RPMI8226 (cell line): Measurements from ENCODE around the gene MRPL18.
A peak's percentile ranks its signal among the peaks of the same experiment; 100 is the strongest.
"Not testable (repeated sequence)": the region's sequence is repeated elsewhere in the genome, so short reads cannot be mapped to it uniquely, and the experiment has no call there.

ENCODE experiments used
- DNase-seq: peaks from one replicate; pipeline ENCODE4 v3.0.0-alpha.2; 2015

Gene MRPL18

DNA sequence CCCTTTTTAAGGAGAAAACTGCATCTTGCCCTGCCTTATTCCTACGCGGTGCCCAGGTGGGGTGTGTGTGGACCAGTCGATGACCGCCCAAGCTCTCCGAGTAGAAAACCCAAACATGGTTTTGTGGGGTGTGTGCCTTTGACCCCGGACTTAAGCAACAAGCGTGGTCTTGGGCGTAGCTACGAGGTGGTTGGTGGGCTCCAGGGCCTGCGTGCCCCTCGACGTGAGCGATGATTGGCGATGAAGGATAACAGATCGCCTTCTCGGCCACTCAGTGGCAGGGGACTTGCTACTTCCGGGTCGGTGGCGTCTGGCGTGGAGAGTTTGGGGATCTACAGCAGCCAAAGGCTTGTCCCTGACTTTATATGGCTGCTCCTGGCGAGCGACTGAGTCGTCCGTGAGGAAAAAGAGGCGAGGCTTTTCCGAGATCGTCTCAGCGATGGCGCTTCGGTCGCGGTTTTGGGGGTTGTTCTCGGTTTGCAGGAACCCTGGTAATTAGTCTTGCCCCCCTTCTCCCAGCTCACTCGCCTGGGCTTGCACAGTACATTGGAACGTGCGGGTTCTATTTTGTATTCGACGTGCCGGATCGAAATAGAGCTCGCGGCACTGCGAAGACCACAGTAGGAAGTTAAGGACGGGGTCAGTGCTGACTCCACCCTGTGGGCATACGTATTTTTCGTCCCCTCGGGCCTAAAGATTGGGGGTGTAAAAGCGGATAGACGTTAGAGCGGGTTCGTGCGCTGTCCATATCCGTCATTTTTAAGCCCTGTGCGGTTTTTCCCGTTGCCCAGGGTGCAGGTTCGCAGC lies at the start of gene MRPL18:
Gene MRPL18 (plus strand): TSS at position 319 of the 807 bp plus-strand sequence. CDS start 121 bp downstream, at position 440.
- peak; percentile 96 for DNase-seq

GRCh38 chr6:159742165-159742564 lies 48.1 kb upstream of the MRPL18 start:
- DNase-seq, result no peak

DNA sequence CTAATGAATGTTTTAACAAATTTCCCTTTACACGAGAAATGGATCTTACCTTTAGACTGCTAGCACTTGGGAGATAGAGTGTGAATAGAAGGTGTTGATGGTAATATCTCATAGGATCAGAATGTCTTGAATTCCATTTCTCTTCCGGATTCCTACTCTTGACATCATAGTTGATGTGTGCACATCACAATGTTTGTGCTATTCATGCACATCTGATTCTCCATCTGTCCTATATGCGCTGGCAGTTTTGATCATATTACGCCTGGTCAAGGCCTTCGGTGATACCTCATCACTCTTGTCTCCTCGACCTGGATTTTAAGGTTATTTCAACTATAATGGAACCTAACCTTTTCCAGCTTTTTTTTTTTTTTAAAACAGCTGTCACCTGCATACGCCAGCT lies 45.2 kb upstream of the MRPL18 start:
- DNase-seq, result no peak

- DNase-seq, result no peak
Observed at GRCh38 chr6:159746759-159747158, 43.5 kb upstream of the MRPL18 start.

DNA sequence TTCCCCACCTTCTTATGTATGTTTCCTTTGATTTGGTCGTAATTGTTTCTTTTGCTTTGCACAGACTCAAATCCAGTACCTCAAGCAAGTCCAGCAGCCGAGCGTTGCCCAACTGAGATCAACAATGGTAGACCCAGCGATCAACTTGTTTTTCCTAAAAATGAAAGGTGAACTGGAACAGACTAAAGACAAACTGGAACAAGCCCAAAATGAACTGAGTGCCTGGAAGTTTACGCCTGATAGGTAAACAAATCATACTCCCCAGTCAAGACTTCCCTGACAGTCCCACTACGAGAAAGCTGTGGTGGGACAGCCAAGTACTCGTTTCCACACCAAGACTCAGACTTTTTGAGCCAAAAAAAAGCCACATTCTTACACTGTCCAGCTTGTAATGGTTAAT lies 42.1 kb upstream of the MRPL18 start:
- not testable (repeated sequence) for DNase-seq

- no peak for DNase-seq
Observed at GRCh38 chr6:159751448-159751847, 38.8 kb upstream of the MRPL18 start.

- DNase-seq, result no peak
Observed at GRCh38 chr6:159753081-159753872, 37.0 kb upstream of the MRPL18 start.

DNA sequence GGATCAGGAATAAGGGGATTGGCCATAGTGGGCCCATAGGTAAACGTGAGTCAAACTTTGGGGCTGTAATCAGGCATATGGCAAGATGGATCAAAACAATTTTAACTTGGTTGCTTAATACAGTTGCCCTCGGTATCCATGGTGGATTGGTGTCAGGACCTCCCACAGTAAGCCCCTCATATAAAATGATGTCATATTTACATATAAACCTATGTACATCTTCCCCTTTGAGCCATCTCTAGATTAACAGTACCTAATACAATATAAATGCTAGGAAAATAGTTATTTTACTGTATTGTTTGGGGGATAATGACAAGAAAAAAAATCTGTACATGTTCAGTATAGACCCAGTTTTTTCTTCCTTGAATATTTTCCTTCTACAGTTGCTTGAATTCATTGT lies 35.9 kb upstream of the MRPL18 start:
- DNase-seq, result no peak

- no peak for DNase-seq
Observed at GRCh38 chr6:159754959-159755914, 35.0 kb upstream of the MRPL18 start.

DNA sequence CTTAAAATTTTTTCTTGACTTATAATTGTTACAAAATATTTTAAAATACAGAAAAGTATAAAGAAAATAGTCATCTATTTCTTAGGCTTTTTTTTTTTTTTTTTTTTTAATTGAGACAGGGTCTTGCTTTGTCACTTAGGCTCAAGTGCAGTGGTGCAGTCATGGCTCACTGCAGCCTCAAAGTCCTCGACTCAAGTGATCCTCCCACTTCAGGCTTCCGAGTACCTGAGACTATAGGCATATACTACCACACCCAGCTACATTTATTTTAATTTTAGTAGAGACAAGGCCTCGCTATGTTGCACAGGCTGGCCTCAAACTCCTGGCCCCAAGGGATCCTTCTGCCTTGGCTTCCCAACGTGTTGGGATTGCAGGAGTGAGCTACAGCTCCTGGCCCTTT lies 33.8 kb upstream of the MRPL18 start:
- no peak for DNase-seq

GRCh38 chr6:159758031-159759001 lies 32.0 kb upstream of the MRPL18 start:
- no peak for DNase-seq

DNA sequence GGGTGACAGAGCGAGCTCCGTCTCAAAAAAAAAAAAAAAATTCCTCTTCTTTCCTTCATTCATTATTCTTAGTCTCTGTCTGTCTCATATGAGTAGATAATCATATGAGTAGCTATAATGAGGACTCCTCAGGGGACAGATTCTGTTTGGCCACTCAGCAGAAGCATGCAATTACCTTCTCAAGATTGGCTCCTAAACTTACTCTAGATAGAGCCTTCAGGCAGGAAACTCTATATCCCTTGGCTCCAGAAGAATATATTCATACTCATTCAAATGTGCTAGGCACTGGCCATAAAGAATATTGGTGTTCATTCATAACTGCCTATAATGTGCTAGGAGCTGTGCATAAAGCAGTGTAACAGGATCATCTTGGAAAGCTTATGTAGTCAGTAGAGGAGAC lies 30.6 kb upstream of the MRPL18 start:
- no peak for DNase-seq

DNA sequence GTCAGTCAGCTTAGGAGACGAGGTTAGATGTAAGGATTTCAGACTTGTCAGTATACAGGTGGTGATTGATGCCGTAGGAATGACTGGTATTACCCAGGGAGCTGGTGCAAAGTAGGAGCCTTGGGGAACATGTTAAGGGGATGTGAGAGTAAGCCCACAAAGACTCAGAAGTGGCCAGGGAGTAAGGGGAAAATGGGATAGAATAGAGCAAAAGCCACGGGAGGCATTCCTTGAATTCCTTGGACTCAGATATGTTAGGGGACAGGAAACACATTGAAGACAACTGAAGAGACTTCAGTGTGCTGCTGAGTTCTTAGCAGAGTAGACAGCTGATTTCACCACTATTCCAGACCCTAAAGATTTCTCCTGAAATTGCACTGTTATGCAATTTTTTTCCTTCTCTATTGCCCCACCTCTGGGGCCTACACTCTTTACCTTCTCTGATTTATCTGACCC lies 29.6 kb upstream of the MRPL18 start:
- no peak for DNase-seq

- peak; percentile 7 for DNase-seq
Observed at GRCh38 chr6:159761129-159761872, 29.0 kb upstream of the MRPL18 start.

DNA sequence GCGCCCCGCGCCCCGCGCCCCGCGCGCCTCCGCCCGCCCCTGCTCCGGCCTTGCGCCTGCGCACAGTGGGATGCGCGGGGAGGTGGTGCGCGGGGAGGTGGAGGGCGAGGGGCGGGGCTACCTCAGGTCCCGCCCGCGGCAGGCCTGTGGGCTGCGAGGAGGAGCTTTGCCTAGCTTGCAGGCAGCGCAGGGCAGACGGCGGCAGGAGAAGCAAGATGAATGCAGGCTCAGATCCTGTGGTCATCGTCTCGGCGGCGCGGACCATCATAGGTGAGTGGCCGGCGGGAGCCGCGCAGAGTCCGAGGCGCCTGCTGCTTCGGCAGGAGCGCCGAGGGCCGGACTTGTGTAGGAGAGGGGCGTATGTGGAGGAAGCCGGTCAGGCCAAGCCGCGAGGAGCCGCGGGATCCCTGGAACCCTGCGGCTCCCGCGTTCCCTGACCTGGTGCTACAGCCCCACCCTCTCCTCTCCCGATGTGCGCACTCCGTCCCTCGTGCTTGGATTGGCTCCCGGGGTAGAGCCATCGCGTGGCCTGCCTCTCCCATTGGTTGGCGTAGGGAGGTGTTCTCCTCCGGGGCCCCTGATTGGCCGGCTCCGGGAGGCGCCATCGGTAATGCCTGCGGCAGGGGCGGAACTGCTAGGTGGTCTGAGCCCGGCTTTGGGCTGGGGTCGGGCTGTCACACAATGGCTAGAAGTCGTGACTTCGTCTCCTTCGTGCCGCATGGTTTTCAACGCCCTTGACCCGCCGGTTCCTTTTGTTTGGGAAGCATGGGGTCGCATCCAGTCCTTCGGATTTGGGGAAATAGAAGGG lies 28.2 kb upstream of the MRPL18 start, which contains the start of gene ACAT2:
Gene ACAT2 (plus strand): TSS at position 173 of the 808 bp plus-strand sequence. CDS start 43 bp downstream, at position 216.
- peak; percentile 96 for DNase-seq

DNA sequence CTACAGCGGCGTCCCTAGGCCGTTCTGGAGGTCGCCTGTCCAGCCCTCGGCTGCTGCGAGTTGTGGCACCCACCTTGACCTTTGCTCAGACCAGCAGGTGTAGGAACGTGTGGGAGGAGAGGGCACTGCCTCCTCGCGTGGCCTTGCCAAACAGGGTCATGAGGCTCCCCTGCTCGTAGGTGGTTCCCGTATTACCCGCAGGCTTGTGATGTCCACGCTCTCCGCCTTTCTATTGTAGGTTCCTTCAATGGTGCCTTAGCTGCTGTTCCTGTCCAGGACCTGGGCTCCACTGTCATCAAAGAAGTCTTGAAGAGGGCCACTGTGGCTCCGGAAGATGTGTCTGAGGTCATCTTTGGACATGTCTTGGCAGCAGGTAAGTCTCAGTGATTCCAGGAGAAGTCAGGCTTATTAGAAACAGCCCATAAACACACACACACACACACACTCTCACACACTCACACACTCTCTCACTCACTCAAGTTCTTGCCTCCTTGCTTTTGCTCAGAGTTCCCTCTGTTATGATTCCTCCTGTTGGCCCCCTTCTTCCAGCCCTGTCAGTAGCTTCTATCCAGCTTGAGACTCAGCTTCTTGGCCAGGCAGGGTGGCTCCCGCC lies 27.5 kb upstream of the MRPL18 start:
- peak; percentile 40 for DNase-seq

DNA sequence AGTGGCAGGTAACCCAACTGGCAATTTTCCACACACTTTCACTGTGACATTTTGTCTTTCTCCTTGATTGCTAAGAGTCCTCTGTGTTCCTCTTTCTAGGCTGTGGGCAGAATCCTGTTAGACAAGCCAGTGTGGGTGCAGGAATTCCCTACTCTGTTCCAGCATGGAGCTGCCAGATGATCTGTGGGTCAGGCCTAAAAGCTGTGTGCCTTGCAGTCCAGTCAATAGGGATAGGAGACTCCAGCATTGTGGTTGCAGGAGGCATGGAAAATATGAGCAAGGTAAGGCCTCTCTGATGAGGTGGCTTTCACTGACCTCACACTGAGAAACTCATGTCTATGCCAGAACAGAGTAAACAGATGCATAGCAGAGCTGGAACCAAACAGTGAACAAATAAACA lies 23.4 kb upstream of the MRPL18 start:
- DNase-seq, result no peak

GRCh38 chr6:159769470-159769869 lies 20.8 kb upstream of the MRPL18 start:
- no peak for DNase-seq

- DNase-seq, result no peak
Observed at GRCh38 chr6:159772196-159772595, 18.1 kb upstream of the MRPL18 start.
